Loucy (cell line): ENCODE results near the gene ECE2.

Experiments used
- EZH2phosphoT487 ChIP-seq: fragments of 200-600 bp; IDR thresholded peaks from 2 replicates; pipeline ENCODE4 v1.6.1; 2018; ENCODE audit warnings: antibody characterized with exemption, mild to moderate bottlenecking, moderate library complexity, borderline replicate concordance
- TF ChIP-seq, protein P1 (sequence below): fragments of 200-600 bp; sonication (generic); conservative IDR thresholded peaks from 2 replicates; pipeline ENCODE4 v1.5.1; 2014; ENCODE audit warnings: mild to moderate bottlenecking, antibody characterized with exemption, low read length

DNA sequence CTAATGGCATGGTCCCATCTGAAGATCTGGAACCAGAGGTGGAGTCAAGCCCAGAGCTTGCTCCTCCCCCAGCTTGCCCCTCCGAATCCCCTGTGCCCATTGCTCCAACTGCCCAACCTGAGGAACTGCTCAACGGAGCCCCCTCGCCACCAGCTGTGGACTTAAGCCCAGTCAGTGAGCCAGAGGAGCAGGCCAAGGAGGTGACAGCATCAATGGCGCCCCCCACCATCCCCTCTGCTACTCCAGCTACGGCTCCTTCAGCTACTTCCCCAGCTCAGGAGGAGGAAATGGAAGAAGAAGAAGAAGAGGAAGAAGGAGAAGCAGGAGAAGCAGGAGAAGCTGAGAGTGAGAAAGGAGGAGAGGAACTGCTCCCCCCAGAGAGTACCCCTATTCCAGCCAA, 45.8 kb downstream of the ECE2 start:
- TF ChIP-seq, protein P1, sequence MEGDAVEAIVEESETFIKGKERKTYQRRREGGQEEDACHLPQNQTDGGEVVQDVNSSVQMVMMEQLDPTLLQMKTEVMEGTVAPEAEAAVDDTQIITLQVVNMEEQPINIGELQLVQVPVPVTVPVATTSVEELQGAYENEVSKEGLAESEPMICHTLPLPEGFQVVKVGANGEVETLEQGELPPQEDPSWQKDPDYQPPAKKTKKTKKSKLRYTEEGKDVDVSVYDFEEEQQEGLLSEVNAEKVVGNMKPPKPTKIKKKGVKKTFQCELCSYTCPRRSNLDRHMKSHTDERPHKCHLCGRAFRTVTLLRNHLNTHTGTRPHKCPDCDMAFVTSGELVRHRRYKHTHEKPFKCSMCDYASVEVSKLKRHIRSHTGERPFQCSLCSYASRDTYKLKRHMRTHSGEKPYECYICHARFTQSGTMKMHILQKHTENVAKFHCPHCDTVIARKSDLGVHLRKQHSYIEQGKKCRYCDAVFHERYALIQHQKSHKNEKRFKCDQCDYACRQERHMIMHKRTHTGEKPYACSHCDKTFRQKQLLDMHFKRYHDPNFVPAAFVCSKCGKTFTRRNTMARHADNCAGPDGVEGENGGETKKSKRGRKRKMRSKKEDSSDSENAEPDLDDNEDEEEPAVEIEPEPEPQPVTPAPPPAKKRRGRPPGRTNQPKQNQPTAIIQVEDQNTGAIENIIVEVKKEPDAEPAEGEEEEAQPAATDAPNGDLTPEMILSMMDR: no peak
- no peak for TF ChIP-seq EZH2phosphoT487
